Fibroblast of skin of right quadriceps (primary cell): Measurements from ENCODE around the gene RHOT1.
A peak's percentile ranks its signal among the peaks of the same experiment; 100 is the strongest.
"Not testable (repeated sequence)": the region's sequence is repeated elsewhere in the genome, so short reads cannot be mapped to it uniquely, and the experiment has no call there.

Experiments used
- DNase-seq: peaks from one replicate; pipeline ENCODE4 v3.0.0-alpha.2; 2013

The RHOT1 gene

DNA sequence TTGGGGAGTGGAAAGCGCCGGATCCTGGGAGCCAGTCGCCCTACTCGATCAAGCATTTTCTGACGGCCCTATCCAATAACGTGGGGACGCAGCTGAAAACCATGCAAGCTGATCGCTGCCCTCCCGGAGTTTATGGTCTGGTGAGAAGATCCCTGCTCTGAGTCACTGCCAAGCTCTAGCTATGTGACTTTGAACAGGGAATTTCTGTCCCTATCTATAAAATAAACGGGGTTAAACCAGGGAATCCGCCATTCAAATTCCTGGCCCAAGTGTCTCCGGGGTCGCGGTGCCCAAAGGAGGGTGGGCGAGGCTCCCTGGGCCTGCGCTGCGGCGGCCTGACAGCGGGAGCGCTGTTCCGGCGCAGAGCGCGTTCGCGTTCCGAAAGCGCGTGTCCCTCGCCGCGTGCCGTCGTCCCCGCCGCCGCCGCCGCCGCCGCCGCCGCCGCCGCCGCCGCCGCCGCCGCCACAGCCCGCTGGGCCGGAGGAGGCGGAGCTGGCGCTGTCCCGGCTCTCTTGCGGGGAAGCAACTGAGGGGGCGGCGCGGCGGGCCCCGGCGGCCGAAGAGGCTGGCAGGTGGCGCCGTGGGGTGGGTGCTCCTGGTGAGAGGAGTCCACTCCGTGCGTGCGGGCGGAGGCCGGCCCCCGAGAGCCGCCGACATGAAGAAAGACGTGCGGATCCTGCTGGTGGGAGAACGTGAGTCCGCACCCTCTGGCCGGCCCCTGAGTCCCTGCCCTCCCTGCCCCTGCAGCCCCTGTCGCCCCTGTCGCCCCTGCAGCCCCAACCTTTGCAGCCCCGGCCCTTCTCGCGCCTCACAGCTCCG is at the start of gene RHOT1:
Gene RHOT1 (plus strand): TSS at position 465 of the 819 bp plus-strand sequence. CDS start 191 bp downstream, at position 656.
- DNase-seq = peak; percentile 86

DNA sequence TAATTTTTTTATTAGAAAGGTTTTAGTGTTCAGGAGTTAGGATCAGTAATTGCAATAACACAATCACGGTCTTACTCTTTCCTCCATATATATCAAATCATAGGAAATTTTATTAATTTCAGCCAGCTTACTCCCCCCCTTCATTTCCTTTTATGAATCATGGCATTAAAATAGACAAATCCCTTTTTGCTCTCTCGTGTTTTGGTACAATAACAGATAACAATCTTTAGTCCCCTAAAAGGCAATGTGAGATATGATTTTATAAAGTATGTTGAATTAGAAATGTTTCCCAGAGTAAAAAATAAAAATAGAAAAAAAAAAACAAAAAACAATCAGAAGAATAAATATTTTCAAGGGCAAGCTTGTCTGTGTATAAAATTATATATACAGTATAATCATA is 42.6 kb upstream of the RHOT1 start:
- DNase-seq = no peak

DNA sequence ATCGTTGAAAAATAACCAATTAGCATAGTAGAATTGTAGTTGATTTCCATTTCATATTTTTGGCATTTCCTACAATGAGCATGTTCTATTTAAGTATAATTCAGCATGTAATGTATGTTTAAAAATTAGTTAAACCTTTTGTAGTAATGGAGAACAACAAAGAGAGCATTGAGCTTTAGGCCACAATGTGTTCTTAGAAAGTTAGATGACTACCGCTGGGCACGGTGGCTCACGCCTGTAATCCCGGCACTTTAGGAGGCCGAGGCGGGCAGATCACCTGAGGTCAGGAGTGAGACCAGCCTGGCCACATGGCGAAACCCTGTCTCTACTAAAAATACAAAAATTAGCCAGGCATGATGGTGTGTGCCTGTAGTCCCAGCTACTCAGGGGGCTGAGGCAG is 42.0 kb upstream of the RHOT1 start:
- not testable (repeated sequence) for DNase-seq

DNA sequence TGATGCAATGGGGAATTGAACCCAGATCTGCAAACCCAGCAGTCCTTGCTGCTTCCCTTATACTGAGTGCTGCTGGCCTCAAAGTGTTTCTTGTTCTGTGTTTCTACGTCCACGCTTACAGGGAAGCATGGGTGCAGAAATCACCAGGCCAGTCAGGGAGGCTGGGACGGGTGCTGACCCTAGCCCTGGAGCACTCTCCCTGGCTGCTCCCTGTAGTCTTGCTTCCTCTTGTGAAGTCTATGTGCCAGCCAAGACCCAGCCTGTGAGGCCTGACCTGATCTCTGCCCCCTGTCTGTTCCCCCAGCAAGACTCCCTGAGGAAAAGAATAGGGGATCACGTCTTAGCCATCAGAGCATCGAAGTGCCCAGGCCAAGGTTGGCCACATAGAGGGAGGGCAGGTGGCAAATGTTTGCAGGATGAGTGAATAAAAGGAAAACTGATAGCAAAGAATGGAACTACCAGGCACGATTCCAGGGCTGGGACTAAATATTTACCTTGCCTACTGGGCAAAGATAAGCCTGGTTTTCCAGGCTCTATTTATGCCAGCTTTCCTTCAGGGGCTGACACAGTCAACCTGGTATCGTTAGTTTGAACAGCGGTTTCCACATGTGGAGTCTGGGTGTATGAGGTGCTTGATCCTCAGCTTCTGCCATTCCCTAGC is 41.2 kb upstream of the RHOT1 start:
- DNase-seq = no peak

DNA sequence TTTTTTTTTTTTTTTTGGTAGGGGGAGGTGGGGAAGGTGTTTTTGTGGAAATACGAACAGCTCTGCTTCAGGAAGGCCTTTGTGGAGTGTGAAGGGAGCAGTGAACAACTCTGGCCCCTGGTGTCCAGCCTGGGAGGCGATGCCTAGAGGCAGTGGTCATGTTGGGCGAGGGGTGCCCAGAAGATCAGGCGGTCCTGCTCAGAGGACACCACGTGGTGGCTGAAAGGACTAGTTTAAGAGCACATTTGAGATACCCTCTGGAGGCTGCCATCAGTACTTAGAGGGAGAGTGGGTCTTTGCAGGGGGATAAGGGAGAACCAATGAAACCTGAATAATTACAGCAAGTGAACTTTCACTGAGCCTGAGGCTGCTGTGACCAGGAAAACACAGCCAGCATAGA is 40.1 kb upstream of the RHOT1 start:
- no peak for DNase-seq

DNA sequence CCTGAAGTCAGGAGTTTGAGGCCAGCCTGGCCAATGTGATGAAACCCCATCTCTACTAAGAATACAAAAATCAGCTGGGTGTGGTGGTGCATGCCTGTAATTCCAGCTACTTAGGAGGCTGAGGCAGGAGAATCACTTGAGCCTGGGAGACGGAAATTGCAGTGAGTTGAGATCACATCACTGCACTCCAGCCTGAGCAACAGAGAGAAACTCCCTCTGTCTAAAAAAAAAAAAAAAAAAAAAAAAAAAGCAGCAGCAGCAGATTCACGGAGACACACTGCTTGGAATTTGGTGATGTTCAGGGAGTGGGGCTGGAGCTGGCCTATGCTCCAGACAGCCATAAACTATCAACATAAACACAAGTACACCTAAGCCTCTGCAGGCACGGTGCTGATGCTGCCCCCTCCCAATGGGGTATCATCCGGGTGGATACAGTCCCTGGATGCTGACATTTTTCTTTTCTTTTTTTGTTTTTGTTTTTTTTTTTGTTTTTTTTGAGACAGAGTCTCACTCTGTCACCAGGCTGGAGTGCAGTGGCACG is 39.6 kb upstream of the RHOT1 start:
- DNase-seq = peak; percentile 38

DNA sequence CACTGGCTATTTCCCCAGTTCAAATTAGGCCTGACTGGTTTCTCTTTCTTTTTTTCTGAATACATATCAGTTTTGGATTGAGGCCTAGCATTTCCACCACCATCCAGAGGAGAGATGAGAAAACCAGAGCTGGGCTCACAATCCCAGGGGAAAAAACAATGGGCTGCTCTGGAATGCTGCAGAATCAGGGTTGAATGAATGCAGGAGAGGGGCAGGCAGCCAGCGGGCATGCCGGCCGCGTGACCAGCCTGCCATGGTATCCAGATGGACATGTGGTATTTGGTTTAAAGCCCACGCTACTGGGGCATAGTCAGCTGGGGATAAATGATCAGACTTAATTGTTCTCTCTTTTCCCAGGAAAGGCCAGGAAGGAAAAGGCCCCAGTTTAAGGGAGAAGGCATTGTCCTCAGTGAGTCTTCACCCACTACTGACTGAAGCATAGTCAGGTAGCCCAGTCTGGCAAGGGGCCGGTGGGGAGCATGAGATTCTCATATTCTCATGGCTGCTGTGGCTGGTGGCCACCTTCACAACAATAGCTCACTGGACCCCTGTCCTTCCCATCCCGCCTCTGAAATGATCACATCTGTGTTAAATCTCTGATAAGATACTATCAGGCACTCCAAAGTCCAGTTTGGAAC is 38.7 kb upstream of the RHOT1 start:
- no peak for DNase-seq

DNA sequence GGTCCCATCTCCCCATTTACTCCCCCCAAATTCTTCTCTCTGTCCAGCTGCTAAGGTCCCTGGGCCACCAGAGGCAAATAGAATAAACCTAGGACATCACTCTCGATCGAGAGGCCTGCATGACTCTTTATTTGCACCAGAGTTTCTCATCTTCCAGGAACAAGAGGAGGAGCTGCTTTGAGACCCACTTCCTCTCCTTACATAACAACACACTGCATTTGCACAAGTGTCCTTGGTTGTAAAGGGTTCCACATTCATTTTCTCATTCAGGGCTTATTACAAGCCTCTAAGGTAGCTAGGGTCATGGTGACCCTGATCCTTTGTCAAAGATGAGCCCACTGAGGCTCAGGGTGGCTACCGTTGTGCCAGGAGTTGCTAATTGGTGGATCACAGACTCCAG is 38.1 kb upstream of the RHOT1 start:
- DNase-seq = no peak

DNA sequence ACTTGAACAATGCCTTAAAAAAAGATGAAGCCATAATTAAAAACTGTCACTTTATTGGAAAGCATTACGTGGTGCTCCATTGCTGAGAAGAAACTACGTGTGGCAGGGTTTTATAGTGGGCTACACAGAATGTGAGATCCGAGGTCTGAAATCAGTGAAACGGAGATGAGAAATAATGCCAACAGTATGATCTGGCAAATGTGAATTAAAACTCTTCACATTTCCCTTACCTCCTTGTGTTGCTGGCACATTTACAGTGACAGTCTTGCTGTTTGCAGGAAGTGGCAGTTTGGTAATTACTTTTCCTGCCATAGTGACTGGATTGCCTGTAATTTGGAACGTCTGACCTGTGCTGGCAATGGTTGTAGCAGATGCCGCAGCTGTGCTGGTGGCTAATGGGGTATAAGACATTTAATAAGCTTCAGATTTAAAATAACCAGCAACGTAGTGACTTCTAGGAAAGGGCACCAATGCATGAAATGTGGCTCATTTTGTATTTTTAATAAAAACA is 35.8 kb upstream of the RHOT1 start:
- not testable (repeated sequence) for DNase-seq

DNA sequence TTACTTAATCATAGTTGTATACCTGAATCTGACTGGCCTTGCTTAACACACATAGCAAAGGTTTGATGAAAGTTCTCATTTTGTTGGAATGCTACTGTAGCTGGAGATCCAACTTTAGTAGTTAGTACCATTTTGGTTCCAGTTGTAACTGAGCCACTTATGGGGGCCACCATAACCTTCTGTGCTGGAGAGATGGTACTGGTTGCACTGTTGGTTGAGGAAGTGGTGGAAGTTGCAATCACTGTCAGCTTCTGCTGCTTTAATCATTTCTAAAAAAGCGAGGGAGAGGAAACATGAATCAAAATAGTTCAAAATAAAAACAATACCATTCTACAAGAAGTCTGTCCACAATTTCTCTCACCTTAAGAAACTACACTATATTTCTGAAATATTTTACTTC is 35.1 kb upstream of the RHOT1 start:
- DNase-seq = not testable (repeated sequence)

DNA sequence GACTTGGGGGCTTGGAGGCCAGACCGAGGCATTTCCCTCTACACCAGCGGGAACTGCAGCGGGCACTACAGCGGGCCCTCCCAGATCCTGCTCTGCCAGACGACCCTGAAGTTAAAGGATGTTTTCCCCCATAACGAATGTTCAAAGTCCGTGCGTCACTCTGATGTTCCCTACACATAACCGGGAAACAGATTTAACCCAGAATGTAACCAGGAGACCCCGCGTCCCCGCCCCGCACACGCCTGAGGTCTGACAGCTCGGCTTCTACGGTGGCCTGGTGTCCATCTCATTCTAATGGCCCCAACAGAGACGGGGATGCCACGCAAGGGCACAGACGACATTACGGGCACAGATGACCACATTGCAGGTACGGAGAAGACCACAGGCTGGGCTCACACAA is 31.7 kb upstream of the RHOT1 start:
- no peak for DNase-seq

DNA sequence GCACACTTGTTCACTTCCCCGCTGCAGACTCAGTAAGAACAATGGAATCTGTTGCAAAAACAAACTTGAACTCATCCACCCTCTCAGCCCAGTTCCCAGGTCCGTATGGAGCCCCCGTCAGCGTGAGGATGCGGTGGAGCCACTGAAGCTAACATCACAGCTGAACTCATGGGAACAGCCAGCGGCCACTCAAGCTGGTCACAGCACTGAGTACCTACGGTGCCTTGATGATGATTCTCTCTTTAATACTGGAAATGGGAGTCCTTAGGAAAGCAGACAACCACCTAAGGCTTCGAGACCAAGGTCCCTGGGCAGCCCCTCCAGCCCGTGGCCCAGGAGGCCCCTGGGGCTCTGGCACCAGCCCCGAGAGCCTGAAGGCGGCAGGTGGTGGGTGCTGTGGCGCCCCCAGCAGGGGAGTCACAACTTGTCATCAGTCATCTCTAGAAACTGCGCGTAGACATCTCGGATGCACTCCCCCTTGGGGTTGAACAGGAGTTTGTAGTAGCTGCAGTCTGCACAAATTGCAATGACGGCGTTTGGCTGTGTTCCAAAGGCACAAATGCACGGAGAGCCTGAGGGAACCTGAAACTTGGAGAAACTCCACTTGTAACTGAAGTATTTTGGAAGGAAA is 31.0 kb upstream of the RHOT1 start:
- DNase-seq = peak; percentile 68

DNA sequence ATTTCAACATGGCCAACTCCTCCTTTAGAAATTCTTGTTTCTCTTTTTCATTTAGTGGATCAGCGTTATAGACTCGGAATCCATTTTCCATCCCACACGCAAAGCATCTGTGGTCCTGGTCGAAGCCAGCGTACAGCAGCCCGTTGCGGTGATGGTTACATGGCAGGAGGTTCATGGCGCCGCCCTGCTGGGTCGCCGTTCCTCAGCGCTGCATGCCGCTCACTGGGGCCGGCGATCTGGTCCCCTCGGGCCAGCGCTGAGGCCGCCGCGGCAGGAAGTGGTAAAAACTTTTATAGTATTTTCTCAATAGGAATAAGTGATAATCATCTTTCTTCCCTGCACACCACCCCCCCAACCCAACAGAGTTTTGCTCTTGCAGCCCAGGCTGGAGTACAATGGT is 29.9 kb upstream of the RHOT1 start:
- DNase-seq = no peak

DNA sequence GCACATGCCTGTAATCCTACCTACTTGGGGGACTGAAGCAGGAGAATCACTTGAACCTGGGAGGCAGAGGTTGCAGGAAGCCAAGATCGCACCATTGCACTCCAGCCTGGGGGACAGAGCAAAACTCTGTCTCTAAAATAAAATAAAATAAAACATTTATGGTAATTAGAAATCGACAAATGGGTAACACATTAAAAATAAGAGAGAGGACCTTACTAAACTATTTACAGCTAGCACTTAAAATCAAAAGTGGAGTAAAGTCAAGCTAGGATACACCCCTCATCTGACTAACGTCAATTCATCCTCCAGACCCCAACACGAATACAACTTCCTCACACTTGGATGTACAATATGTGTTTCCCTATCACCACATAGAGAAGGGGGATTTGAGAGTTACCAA is 27.8 kb upstream of the RHOT1 start:
- DNase-seq = no peak

DNA sequence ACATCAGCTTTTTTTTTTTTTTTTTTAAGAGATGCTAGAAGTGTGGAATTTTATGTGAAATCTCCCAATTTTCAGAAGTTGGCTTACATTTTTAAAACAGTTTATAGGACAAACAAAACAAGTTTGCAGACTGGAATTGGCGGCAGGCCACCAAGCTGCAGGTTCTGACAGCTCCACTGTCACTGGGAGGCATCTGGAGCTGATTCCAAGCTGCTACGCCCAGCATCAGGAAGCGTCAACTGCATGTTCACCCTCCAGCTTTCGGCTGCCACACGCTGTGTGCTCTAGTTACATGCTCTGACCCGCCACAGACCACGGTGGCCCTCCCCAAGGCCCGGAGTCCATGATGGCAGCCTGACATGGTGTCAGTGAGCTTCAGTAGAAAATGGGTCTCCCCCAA is 26.8 kb upstream of the RHOT1 start:
- DNase-seq = not testable (repeated sequence)

DNA sequence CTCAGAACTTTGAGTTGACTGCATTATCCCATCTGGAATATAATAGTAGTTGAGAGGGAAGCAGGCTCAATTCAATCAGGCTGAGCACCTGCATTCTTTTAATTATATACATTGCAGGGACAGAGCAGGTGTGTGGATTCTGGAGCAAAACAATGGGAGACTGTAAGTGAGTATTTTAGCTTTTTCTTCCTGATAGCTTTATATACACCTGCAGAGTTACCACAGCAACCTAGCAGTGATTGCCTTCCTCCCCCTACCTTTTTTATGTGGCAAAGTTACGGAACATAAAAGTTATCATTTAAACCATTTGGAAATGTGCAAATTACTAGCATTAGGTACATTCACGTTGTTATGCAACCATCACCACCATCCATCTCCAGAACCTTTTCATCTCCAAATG is 25.4 kb upstream of the RHOT1 start:
- DNase-seq = no peak

DNA sequence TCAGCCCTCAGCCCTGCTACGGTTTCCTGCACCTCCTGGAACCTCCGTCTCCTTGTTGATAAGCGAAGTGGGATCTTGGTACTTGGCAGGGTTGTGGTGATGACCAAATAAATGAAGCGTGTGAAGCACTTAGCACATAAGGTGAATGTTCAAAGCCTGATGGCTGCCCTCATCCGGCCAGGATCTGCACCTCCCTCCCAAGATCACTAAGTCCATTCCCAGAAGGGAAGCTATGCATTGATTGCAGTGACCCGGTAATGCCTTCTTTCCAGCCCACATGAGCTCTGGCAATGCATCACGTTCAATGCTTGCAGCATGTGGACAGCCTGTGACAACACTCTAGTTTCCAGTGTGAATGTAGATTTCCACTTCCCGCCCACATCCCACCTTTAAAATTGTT is 24.9 kb upstream of the RHOT1 start:
- no peak for DNase-seq

DNA sequence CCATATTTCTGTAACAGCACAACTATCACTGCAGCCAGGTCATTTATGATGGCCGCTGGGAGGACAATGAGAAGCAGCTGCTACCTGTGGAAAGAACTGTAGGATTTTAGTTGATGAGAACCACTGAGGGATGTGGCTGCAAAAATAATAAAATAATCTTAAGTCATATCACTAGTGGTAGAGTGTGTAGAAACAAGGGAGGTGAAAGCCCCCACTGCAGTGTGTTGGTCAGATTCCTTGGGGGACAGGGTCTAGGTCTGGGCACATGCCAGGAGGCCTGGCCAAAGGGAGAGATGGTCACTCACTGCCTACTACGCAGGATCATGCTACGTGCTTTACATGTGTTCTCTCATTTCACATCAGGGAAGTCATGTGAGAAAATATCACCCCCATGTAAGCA is 24.2 kb upstream of the RHOT1 start:
- DNase-seq = not testable (repeated sequence)

DNA sequence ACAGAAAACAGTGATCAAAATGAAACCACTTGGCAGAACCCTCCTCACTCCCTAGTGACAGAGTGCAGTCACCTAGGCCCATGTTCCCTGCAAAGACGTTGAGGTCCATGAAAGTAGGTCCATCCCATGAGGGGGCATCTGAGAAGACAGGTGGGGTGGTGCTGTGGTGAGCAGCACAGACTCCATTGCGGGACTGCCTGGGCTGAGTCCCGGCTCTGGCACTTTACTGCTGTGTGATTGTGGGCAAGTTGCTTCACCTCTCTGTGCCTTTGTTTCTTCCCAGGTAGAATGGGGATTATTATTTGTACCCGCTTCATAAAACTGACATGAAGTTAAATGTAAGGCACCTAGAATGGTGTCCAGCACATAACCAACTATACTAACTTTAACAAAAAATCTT is 23.5 kb upstream of the RHOT1 start:
- no peak for DNase-seq

DNA sequence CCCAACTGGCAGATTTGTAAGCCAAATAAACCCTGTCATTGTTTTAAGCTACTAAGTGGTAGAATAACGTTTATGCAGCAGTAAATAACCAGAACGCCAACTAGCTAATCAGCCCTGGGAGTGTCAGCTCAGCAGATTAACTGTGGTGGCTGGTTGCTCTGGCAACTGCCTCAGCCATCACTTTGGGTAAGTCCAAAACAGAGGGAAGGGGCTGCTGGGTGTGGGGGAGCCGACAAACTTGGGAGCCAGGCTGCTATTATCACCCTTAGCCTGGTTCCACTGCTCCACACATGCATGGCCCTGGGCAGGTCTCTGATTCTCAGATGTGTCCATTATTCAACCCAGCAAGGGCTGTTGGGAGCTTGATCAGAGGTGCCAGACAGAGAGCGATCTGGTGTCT is 22.2 kb upstream of the RHOT1 start:
- no peak for DNase-seq

DNA sequence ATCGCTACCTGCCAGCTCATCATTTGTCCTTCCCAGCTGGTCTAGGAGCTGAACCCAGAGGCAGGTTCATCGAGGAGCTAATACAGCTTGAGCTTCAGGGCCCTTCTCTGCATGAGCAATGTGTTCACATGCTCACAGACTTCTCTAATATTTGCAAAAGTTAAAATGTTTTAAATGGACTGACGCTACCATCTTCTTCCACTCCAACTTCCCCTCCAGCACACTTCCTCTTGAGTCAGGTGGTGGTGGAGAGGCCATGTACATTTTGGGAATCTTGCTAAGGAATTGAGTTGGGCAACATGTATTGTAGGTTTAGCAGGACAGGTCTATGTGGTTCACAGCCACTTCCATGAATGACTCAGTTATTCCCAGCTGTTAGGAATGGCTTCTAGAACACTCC is 21.6 kb upstream of the RHOT1 start:
- no peak for DNase-seq

DNA sequence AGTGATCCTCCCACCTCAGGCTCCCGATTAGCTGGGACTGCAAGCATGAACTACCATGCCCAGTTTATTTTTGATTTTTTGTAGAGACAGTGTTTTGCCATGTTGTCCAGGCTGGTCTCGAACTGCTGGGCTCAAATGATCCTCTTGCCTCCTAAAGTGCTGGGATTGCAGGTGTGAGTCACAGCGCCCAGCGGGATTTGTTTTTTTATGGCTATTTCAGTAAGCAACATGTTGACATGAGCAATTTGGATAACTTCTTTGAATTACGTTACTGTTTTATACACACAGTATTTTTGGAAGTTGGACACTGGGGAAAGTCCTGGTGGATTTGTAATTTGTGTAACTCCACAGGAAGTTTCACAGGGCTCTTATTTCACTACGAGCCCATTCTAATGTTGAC is 18.5 kb upstream of the RHOT1 start:
- DNase-seq = peak; percentile 36
